NOMO-1 (cell line): ENCODE results near the gene PRDX5.
A peak's percentile ranks its signal among the peaks of the same experiment; 100 is the strongest.

Experiments
- DNase-seq, 2 experiments: peaks; one replicate each; lab custom pipeline; 2025; ENCODE audit not compliant: unreplicated experiment in 2 of 2; lab: John Stamatoyannopoulos, UW

PRDX5 gene

GRCh38 chr11:64359712-64360445, 42.0 kb downstream of the PRDX5 start:
- peak; percentile 65 to 79 for DNase-seq

GRCh38 chr11:64360448-64360921, 42.6 kb downstream of the PRDX5 start:
- DNase-seq = peak; percentile 22 to 45

GRCh38 chr11:64361659-64362058, 43.7 kb downstream of the PRDX5 start:
- no peak for DNase-seq

- DNase-seq = no peak
Measured at GRCh38 chr11:64362339-64362738, 44.4 kb downstream of the PRDX5 start.

GRCh38 chr11:64364435-64364834, 46.5 kb downstream of the PRDX5 start:
- no peak for DNase-seq

GRCh38 chr11:64364911-64365310, 47.0 kb downstream of the PRDX5 start:
- DNase-seq = no peak

GRCh38 chr11:64366751-64367150, 48.8 kb downstream of the PRDX5 start:
- no peak for DNase-seq

- no peak for DNase-seq
Measured at GRCh38 chr11:64367931-64368672, 50.2 kb downstream of the PRDX5 start.

GRCh38 chr11:64368673-64369074, 50.8 kb downstream of the PRDX5 start:
- no peak for DNase-seq

- no peak for DNase-seq
Measured at GRCh38 chr11:64369440-64370421, 51.8 kb downstream of the PRDX5 start.

- DNase-seq = no peak
Measured at GRCh38 chr11:64371201-64371600, 53.3 kb downstream of the PRDX5 start.
